GM21825 (cell line): Measurements from ENCODE around the gene RCBTB1.

Experiments
- ATAC-seq: cut with Tn5 transposase; IDR thresholded peaks from one replicate; pipeline ENCODE4 v1.9.1; 2021; ENCODE audit warnings: mild to moderate bottlenecking, moderate library complexity; ENCODE audit not compliant: unreplicated experiment

The RCBTB1 gene

GRCh38 chr13:49561062-49561410 lies 24.3 kb downstream of the RCBTB1 start:
- ATAC-seq: no peak

DNA sequence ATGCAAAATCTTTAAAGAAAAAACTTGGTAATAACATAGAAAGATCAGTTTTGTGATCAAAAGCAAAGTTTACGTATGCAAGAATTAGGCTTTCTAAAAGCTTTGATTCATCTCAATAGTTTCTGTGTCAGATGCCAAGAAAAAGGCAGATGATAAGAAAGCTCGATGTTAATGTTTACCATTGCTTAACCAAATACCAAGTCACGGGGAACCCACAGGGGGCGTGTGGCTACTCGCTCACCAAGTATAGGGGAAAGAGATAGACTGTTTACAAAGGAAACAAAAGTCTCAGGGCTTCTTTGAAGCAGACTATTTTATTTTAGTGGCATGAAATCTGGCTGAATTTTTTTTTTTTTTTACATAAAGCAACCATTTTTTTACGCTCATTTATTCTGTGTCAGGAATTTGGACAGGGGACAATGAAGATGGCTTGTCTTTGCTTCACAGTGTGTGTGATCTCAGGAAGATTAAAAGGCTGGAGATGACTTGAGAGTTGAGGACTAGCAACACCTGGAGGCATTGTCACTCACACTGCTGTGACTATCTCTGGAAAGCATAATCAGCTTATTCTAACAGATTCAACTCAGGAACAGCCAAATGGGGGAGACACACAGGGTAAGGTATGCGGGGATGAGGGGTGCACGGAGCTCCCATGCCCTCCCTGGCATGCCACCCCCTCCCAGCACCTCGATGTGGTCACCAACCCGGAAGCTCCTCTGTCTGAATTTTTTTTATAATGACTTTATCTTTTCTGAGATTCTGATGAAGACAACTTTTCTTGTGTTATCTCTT lies 24.9 kb downstream of the RCBTB1 start:
- no peak for ATAC-seq

GRCh38 chr13:49559006-49559405 lies 26.4 kb downstream of the RCBTB1 start:
- ATAC-seq: no peak

- no peak for ATAC-seq
Measured at GRCh38 chr13:49554387-49554786, 31.0 kb downstream of the RCBTB1 start.

- ATAC-seq: no peak
Measured at GRCh38 chr13:49553888-49554287, 31.5 kb downstream of the RCBTB1 start.

DNA sequence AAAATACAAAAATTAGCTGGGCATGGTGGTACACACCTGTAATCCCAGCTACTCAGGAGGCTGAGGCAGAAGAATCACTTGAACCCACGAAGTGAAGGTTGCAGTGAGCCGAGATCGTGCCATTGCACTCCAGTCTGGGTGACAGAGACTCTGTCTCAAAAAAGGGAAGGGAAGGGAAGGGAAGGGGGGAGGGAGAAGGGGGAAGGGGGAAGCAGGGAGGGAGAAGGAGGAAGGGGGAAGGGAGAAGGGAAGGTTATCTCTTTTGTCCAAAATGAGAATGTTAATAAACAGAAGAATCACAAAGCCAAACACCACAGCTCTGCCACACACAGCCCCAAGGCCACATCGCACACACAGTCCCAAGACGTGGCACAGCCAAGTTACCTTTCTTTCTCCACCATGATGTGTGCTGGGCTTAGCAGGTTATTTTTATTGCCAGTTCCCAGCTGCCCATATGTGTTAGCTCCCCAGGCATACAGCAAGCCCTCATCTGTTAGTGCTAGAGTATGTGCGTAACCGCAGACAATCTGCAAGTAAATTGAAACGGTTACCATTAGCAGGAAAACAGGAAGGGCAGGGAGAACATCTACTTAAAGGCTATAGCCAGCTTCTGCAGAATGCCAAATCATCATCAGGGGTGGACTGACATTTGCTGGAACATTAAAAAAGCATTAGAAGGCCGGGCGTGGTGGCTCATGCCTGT lies 34.3 kb downstream of the RCBTB1 start:
- ATAC-seq: no peak

DNA sequence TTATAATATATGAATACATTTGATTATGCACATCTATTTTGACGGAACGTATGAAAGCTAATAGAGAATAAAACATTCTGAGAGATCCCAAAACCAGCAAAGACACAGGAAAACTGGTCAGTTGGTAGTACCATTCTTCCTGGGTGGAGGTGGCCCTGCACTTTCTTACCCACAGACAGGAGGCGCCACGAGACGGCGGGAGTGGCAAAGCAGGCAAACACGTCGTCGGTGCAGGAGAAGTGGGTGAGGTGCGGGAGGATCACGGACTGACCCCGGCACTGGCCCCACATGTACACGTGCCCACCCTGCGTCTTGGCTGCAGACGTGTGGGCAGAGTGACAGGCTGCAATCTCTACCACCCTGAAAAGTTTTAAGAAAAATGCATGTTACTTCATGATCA lies 36.1 kb downstream of the RCBTB1 start:
- ATAC-seq: no peak

- no peak for ATAC-seq
Measured at GRCh38 chr13:49546561-49546960, 38.8 kb downstream of the RCBTB1 start.

DNA sequence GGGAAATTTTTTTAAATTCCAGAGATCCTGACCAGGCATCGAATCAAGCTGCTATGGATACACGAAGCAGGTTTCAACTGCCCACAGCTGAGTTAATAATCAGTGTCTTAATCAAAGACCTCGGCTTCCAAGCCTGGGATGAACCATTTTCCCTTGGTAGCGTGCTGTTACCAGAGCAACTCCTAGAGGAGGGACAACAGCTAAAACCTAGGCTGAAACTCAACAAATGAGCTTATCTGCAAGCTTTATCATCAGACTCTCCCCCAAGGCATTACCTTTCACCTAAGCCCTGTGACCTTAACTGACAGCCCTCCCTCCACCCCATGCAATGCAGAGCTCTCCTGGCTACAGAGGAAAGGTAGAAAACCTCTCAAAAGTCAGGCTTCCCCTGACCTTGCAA lies 39.7 kb downstream of the RCBTB1 start:
- no peak for ATAC-seq

- no peak for ATAC-seq
Measured at GRCh38 chr13:49543656-49544055, 41.7 kb downstream of the RCBTB1 start.

DNA sequence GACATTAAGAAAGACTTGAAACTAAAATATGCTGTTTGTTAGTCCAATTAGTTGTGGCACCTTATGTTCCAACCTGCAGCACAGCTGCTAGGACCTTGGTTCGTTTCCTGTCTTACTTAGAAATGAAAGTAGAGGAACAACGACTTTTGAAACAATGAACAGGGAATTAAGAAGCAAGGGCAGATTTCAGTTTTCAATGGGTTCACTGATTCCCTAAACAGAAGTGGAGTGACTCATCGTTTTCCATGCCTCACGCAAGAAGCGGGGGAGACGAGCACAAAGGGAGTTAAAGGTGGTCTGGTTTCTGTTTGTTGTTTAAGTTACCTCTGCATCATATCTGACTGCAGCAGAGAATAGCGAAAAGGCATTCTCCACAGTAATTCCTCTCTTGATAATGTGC lies 44.8 kb downstream of the RCBTB1 start:
- no peak for ATAC-seq

- no peak for ATAC-seq
Measured at GRCh38 chr13:49539746-49540145, 45.6 kb downstream of the RCBTB1 start.

DNA sequence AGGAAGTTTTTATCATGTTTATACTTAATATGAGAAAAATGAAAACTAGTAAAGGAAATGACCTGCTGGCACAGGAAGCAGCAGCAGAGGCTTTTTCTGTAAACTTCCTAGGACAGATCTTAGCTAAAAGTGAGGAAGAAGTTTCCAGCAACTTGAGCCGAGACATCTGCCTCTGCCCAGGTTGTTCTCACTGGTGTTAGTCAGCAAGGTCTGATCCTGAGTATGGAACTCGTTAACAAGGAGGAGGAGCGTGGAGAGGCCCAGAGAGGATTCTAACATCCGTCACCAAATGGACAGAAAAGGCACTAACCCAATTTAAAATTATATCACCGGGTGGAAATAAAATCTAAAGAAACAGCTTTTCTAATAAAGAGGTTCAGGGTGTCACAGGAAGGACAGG lies 46.0 kb downstream of the RCBTB1 start:
- no peak for ATAC-seq

DNA sequence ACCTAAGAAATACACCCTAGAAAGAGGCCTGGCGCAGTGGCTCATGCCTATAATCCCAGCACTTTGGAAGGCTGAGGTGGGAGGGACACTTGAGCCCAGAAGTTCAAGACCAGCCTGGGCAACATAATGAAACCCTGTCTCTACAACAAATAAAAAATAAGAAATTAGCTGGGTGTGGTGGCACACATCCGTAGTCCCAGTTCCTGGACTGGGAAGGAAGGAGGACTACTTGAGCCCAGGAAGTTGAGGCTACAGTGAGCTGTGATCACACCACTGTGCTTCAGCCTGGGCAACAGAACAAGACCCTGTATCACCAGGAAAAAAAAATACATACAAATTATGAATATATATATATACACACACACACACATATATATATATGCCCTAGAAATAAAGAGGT lies 47.0 kb downstream of the RCBTB1 start:
- ATAC-seq: no peak

- ATAC-seq: no peak
Measured at GRCh38 chr13:49536144-49536873, 49.0 kb downstream of the RCBTB1 start.

DNA sequence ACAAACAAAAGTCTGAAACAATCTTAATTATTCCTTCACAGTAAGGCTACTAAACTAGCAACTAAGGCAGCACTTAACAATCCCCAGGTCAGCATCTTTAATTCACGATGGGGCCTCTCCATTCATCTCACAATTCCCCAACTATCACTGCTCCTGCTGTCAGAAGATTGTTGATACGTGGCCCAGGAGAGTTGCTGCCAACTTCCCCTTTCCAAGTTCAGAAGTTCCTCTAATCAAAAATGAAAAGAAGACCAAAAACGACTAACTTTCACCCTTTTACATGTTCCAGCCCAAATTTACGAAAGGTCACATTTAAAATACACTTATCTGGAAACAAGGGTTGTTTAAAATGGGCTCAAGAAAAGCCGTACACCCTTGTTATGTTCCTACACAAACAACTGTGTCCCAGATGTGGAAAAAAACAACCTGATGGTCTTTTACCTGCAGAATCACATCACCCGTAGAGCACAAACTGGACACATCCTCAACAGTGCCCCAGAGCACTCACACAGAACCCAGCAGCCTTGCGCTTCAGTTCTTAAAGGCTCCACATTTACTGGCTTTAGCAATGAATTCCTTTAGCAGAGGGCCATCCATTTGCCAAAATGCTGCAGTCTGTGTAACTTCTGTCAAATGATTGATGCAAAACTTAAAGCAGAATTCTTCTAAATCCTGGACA lies 51.6 kb downstream of the RCBTB1 start:
- ATAC-seq: no peak

- ATAC-seq: no peak
Measured at GRCh38 chr13:49533011-49533410, 52.3 kb downstream of the RCBTB1 start.

- no peak for ATAC-seq
Measured at GRCh38 chr13:49532593-49532992, 52.8 kb downstream of the RCBTB1 start.

GRCh38 chr13:49530457-49530856 lies 54.9 kb downstream of the RCBTB1 start:
- ATAC-seq: peak; percentile 74

GRCh38 chr13:49528161-49528560 lies 57.2 kb downstream of the RCBTB1 start:
- ATAC-seq: no peak

DNA sequence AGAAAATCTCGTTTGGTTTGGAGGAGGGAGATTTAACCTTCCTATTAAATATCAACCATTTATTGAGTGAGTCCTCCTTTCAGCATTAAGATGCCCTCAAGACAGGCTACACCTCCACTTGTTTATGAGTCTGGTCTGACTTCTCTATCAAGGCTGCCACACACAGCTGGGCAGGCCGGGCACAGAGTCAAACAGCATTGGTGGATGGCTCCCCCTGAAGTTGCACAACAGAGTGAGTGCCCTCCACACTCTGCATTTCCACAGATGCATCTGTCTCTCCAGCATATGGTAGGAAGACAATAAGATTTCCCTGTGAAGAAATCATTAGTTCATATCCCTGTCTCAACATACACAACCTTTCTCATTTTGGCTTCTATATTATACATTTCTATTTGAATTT lies 58.2 kb downstream of the RCBTB1 start:
- no peak for ATAC-seq
